ENCODE measurements around the gene TRIM74.
"Not testable (repeated sequence)": the region's sequence is repeated elsewhere in the genome, so short reads cannot be mapped to it uniquely, and the experiment has no call there.

TRIM74 gene

DNA sequence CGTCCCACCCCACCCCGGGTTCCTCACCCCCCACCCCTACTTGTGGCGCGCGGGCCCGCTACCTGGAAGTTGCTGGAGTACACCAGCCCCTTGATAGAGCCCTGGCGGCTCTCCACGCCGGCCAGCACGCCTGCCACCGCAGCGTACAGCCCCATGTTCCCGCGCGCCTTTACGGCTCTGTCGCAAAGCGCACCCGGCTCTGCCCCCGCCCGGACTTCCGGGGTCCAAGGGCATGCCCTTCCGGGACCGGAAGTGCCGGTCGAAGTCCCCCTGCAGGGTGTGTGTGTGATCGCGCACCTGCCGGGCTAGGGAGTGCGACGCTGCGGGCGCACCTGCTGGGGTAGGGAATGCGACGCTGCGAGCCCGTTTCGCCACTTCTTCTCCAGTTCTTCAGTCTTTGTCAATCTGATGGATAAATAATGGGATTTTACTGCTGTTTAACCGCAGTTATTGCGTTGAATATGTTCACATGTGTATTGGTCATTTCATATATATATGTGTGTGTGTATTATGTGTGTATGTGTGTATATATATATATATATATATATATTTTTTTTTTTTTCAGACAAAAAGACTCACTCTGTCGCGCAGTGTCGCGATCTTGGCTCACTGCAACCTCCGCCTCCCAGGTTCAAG lies 14.6 kb downstream of the TRIM74 start:
- not testable (repeated sequence) for DNase-seq

DNA sequence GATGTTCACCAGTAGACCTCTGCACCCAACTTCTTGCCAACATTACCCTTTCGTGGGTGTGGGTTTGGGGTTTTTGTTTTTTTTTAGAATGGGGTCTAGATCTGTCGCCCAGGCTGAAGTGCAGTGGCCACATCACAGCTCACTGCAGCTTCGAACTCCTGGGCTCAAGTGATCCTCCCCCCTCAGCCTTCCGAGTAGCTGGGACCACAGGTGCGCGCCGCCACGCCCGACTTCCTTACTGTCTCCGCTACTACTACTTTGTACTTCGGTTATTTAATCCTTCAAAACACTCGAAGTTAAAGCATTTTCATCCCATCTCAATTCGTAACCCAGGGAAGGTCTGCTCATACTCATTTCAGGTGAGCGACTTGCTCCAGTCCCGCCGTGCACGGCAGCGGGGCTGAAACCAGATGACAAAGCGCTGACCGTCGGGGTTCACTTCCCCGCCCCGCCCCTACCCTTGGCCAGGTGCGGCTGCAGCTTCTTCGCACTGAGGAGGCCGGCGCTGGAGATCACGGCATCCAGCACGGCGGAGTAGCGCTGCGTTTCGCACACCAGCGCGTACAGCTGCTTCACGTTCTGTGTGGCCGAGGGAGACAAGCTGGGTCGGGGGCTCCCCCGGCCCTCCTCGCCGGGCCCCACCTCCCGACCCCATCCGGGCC lies 15.2 kb downstream of the TRIM74 start:
- DNase-seq, result not testable (repeated sequence)

DNA sequence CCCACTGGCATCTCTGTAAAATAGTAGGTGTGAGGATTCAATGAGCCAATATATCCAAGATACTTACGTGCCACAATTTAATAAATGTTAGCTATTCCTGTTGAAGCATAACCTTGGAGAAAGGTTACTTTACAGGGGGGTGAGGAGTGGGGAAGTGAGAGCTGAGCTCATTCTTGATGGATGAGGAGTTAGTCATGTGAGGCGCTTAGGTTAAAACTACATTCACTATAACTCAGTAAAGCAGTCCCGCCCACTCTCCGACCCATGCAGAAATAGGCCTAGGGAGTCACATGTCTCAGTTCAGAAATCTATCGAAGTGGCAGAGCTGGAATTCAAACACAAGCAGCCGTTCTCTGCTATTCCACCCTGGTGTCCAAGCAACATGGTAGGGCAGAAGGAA lies 18.8 kb downstream of the TRIM74 start:
- DNase-seq, result not testable (repeated sequence)

GRCh38 chr7:72949686-72950085 lies 19.6 kb downstream of the TRIM74 start:
- DNase-seq, result peak; percentile 8

DNA sequence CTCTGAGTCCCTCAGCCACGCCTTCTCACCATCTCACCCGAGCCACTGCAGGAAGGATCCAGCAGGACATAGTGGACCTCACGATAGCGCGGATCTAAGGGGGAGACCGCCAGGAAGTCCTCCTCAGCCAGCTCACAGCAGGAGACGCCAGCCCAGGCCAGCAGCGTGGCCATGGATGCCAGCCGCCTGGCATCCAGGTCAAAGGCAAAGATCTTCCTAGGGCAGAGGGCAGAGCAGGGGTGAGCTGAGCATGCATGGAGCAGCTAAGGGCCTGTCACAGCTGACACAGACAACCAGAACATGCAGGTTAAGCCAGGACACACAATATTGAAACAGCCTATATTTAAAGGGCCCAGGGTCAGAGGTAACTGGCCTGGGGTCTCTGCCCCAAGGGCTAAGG lies 20.0 kb downstream of the TRIM74 start:
- not testable (repeated sequence) for DNase-seq

- DNase-seq, result not testable (repeated sequence)
Observed at GRCh38 chr7:72948714-72949113, 20.6 kb downstream of the TRIM74 start.

DNA sequence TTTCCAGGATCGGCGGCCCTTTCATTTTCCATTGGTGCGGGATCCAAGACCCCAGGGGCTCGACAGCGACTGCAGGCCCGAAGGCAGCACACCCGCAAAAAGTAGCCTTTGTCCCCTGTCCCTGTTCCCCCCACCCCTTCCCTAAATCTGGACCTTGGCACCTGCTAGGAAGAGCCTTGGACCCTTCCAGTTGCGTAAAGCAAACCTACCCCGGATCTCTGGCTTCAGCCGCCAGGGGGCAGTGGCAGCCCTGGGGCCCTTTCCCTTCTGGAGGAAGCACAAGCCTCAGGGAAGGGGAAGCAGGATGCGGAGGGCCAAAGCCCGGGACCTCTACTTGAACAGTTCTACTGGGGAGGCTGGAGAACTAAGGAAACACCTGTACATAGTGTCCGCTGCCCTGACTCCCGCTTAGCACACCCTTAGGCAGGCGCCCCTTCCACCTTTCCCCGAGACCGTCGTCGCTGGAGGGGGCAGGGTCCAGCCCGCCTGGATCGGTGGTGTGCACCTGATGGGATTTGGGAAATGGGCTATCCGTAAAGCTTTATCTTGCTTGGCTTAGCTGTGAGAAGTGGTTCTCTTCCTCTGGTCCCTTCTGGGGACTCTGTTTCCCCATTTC lies 23.0 kb downstream of the TRIM74 start:
- not testable (repeated sequence) for DNase-seq

DNA sequence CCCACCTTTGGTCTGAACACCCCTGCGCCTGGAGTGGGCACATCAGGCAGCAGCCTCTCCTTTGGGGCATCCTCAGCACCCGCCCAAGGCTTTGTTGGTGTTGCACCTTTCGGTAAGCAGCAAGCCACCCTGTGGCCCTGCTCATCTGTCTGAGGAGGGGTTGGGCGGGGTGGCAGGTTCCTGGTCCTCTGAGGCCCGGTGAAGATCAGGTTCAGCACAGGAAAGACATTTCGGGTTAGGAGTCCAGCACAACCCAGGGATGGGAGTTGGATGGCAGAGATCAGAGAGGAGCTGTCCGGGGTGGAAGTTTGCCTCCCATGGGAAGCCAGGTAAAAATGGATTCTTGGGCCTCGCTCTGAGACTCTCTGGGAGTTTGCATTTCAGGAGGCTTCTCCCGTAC lies 23.7 kb downstream of the TRIM74 start:
- DNase-seq, result not testable (repeated sequence)

- not testable (repeated sequence) for DNase-seq
Observed at GRCh38 chr7:72944937-72945336, 24.3 kb downstream of the TRIM74 start.

DNA sequence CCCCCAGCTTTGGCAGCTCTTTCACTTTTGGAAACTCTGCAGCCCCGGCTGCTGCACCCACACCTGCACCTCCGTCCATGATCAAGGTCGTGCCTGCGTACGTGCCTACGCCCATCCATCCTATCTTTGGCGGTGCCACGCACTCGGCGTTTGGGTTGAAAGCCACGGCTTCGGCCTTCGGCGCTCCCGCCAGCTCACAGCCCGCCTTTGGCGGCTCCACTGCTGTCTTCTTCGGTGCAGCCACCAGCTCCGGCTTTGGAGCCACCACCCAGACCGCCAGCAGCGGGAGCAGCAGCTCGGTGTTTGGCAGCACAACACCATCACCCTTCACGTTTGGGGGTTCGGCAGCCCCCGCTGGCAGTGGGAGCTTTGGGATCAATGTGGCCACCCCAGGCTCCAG lies 26.3 kb downstream of the TRIM74 start:
- not testable (repeated sequence) for DNase-seq

DNA sequence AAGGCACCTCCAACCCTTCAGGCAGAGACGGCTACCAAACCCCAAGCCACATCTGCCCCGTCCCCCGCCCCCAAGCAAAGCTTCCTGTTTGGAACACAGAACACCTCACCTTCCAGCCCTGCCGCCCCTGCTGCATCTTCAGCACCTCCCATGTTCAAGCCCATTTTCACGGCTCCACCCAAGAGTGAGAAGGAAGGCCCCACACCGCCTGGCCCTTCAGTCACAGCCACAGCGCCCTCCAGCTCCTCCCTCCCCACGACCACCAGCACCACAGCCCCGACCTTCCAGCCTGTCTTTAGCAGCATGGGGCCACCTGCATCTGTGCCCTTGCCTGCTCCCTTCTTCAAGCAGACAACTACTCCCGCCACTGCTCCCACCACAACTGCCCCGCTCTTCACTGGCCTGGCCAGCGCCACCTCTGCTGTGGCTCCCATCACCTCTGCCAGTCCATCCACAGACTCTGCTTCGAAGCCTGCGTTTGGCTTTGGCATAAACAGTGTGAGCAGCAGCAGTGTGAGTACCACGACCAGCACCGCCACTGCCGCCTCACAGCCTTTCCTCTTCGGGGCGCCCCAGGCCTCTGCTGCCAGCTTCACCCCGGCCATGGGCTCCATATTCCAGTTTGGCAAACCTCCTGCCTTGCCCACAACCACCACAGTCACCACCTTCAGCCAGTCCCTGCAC lies 27.1 kb downstream of the TRIM74 start:
- DNase-seq, result not testable (repeated sequence)

DNA sequence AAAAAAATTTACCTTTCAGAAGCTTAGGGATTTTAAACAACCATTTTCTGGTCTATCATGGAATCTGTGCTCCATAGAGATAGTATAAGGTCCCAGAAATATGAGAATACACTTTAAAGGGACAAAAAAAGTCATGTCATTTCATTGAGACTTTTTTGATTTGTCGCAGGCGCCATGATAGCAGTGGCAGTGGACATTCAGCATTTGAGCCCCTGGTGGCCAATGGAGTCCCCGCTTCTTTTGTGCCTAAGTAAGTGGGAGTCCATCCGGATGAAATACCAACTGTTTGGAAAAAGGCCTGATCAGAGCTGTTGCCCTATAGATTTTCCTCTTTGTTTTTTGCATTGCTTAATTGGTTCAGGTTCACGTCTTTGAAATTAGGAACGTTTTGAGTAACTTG lies 41.0 kb downstream of the TRIM74 start:
- not testable (repeated sequence) for DNase-seq

DNA sequence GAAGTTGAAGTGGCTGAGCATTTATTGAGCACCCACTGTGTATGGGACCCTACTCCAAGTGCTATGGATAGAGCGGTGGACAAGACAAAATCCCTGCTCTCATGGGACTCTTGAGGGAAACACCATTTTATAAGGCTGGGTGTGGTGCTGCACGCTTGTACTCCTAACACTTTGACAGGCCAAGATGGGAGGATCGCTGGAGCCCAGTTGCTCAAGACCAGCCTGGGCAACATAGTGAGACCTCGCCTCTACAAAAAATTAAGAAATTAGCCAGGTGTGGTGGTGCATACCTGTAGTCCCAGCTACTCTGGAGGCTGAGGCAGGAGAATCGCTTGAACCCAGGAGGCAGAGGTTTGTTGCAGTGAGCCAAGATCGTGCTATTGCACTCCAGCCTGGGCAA lies 41.5 kb downstream of the TRIM74 start:
- DNase-seq, result not testable (repeated sequence)

DNA sequence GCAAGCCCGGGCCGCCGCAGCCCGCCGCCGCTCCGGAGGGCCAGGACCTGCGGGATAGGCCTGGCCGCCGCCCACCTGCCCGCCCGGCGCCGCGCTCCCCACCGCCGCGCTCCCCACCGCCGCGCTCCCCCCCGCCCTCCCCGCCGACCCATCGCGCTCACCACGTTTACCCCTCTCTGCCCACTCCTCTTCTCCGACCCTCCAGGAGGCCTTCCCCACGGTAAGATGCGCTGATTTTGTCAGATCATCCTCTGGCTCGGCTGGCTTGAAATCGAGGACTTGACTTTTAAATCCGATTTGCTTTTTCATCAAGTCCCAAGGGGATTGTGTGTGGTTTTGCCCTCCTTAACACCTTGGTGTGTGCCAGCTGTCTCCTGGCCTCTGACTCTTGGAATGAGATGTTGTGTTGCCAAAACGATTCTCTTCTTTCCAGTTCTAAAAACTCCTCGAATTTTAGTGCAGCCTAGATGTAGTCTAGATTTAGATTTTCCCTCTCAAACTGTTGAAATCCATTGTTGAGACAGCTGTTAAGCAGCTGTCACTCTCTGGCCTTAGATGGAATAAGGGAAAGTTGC lies 43.6 kb downstream of the TRIM74 start:
- peak; percentile 45 for DNase-seq

- DNase-seq, result peak; percentile 94
Observed at GRCh38 chr7:72924733-72925545, 44.3 kb downstream of the TRIM74 start, which contains the start of gene POM121. POM121 (plus strand) TSS chr7:72925095; CDS start chr7:72925122, 27 bp downstream.

- DNase-seq, result no peak
Observed at GRCh38 chr7:72924386-72924732, 44.9 kb downstream of the TRIM74 start.

DNA sequence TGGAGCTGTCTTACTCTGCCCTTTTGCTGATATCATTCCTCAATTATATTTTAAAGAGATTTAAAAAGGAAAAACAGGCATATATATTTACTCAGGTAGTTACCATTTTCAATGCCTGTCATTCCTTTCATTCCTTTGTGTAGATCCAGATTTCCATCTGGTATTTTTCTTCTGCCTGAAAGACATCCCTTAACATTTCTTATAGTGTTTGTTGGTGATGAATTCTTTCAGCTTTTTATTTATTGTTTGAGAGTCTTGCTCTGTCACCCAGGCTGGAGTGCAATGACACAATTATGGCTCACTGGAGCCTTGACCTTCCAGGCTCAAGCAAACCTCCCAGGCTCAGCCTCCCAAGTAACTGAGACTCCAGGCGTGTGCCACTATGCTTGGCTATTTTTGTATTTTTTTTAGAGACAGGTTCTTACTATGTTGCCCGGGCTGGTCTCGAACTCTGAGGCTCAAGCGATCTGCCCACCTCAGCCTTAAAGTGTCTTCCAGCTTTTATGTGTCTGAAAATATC lies 50.0 kb downstream of the TRIM74 start:
- DNase-seq, result no peak

DNA sequence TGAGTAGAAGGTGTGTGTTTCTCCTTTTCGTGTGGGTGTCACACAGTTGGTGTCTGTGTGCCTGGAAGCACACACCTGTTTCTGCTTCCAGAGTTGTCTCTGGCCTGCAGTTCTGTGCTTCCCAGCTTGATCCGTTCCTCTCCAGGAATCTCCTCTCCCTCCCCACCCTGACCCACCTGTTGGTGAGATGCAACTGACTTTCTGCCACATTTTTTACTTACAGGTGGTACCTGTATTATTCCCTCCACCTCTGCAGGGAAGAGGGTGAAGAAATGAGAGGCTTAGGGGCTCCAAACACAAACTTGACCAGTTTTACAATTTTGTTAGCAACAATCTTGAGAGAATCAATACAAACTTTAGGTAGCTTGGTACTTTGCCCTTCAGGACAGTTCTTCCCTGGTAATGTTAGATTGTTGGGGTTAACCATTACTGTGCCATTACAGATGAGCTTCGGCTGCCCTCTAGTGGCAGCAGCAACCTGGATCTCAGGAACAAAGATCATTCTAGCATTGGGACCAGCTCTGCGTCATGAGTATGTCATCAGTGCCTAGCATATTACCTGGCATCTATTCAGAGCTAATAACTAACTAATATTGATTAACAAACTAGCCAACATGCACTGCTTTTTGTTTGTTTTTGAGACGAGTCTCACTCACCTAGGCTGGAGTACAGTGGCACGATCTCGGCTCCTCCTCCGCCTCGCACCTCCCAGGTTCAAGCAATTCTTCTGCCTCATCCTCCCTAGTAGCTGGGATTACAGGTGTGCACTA lies 54.3 kb downstream of the TRIM74 start:
- peak; percentile 38 for DNase-seq

GRCh38 chr7:72913750-72914149 lies 55.5 kb downstream of the TRIM74 start:
- not testable (repeated sequence) for DNase-seq

DNA sequence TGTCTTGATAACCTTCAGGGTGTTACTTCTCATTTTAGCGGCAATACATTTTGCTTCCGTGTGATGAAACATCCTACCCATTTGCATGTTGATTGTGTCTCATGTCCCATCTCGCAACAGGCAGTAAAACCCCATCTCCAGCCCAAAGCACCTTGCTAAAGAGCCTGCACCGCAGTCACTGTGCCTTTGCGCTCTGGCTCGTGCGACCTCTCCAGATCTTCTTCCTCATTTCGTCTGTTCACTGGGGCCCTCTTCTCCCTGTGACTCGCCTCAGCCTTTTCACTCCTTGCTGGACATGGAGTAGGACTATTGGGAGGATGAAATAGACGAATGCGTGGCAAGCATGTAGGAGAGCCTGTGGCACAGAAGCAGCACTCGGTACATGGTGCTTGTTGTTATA lies 57.9 kb downstream of the TRIM74 start:
- not testable (repeated sequence) for DNase-seq

All from NCI-H69 (cell line).